ENCODE data around the gene ITGA1.

GRCh38 chr5:52778781-52779180 is 8.9 kb upstream of the ITGA1 start:
- TF ChIP-seq ZNF565 (CRISPR knock-in tag; conservative IDR thresholded peaks at IDR 0.05; ENCODE audit: low read depth), result no peak
- no peak for TF ChIP-seq TCF4 (CRISPR knock-in tag; IDR thresholded peaks at IDR 0.05; ENCODE audit: borderline replicate concordance)
- no peak for TF ChIP-seq RARB (CRISPR knock-in tag; IDR thresholded peaks at IDR 0.05)
- no peak for TF ChIP-seq GLIS3 (CRISPR knock-in tag; IDR thresholded peaks at IDR 0.05)
- TF ChIP-seq ZFP30 (CRISPR knock-in tag; IDR thresholded peaks at IDR 0.05), result no peak

Measured in SK-N-SH treated with all-trans-retinoic acid at 6 μM for 48 hours (cell line).